Hindlimb muscle (tissue), 1 donor: ENCODE results near the gene LYPD1. TPM values are rescaled to one million over a fixed set of nuclear protein-coding genes. Genes with fewer than 3 reads are reported as not detected.
A peak's percentile ranks its signal among the peaks of the same experiment; 100 is the strongest.

Source experiments
- DNase-seq: peaks from one replicate; pipeline ENCODE4 v3.0.0-alpha.2; 2013
- polyA plus RNA-seq: library from polyadenylated mRNA; unstranded; fragments of 120-200 nt; gene quantifications from one replicate; pipeline ENCODE4 v1.2.1, GENCODE V29; 2013; ENCODE audit not compliant: insufficient read length

Gene LYPD1
- polyA plus RNA-seq, 1 donor = 3.3 TPM

DNA sequence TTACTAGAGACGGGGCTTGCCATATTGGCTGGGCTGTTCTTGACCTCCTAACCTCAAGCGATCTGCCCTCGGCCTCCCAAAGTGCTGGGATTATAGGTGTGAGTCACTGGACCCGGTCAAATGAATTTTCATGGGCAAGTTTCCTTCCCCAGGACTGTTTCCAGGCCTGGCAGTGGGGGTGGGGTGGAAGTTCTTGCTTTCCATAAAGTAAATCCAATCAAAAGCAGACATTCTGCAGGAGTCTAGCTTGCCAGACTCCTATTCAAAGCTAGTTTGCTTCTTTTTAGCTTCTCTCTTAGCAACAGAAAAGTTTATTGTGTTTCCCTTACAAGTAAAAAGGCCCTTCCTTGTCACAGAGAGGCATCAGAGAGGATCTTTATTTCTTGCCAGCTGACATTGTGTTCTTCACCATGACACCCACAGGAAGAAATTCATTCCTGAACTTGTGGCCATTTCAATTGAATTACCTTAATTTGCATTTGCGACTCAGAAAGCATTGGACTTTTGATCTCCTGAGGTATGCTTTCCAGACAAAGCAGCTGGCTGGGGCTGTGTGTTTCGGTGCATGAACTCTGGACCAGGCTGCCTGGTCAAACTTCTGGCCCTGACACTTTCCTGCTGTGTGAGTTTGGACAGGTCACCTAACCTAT is 37.9 kb downstream of the LYPD1 start:
- DNase-seq = peak; percentile 24

DNA sequence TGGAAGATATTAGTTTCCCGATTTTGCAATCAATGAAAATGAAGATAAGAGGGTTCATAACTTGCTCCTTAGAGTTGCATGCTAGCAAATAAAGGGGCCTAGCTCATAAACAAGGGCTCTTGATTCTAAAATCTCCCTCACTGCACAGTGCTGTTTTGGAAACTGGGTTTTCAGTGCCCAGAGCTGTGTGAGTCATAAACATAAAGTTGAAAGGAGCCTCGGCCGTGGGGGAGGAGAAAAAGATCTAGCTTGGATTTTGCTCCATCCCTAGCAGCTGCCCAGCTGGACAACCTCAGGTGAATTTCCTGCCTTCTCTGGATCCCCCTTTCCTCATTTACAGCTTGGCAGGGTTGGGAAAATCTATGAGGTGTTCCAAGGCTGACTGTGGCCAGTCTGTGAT is 42.5 kb downstream of the LYPD1 start:
- DNase-seq = no peak

DNA sequence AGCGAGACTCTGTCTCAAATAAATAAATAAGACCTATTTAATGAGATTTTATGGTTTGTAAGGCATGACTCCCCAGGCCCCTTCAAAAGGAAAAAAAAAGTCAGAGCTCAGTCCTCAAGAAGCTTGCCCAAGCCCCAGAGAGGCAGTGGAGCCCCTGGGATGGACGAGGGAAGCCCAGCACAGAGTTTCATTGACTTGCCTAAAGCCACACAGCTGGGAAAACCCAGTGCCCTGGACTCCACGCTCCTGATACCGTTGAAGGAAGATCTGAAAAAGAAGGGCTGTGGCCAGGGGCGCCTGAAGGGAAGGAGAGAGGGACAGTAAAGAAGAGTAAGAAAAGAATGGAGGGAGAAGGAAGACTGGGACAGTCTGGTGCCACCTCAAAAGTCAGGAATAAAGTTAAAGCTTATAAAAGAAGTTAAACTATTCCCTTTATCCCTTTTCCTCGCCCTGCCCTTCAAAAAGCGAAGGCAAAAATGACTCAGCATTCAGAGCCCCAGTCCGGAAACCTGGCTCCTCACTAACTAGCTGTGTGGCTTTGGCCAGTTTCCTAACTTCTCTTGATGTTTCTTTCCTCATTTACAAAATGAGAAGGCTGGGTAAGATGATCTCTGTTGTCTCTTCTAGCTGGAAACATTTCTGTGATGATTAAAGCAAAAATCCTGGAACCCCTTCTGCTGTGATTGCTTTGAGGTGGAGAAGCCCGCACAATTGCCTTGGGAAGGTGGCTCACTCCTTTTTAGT is 46.7 kb downstream of the LYPD1 start:
- peak; percentile 47 for DNase-seq

DNA sequence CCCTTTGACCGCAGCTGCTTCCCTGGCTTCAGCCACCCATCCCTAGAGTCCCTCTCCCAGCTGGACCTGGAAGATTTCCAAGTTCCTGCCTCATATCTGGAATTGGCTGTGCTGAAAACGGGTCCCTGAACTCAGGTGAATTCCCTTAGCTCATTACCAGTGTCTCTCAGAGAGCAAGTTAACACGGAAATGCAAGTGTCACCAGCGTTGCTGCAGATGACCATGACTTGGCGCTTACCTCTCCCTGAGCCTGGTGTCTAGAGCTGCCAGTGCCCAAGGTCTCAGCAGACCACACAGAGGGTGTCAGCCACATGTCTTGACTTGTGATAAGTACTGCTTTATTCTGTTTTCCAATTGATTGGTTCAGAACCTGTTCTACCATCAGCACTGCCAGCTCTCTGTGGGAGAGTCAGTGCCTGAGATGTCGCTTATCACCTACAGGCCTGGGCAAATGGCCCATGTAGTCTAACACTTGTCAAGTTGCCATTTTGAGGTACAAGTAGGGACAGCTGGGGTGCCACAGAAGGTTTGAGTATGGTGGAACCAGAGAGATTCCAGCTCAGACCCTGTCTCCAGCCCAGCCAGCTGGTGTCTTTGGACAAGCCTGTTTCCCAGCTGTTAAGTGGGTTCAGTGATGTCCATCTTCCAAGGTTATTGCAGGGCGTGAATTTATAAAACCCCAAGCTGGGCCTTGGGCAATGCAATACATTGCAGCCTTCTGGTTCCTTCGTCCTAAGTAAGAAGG is 48.7 kb downstream of the LYPD1 start:
- DNase-seq = no peak

DNA sequence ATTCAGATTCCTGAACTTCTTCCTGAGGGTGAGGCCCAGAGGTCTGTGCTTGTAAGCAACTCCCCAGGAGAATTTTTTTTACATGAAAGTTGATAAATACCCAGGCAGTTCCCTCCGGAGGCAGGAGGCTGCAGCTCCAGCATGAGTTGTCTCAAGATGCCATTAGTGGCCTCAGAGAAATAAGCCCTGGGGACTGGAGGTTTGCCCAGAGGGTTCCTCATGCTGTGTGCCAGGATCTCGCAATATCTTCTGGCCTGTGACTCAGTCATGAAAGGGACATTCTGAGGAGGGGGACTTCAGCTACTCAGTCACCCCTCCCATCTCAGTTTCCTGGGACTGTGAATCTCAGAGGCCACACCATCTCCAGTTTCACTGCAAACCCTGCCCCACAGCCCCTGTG is 49.9 kb downstream of the LYPD1 start:
- DNase-seq = no peak

DNA sequence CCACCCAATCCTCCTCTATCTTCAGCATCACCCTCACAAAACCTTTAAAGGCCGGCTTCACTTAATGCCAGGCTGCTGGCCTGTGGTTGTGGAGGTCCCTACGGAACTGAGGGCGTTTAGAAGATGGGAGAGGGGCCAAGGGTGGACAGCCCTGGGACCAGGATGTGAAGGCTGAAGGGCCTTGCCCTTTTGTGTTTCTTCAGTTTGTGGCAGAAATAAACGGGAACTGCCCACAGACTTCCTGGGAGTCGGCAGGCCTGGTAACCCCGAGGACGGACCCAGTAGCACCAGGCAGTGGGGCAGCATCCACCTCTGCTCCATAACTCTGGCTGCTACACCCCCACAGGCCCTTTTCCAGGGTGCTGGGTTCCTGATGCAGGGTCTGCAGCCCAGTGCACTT is 51.3 kb downstream of the LYPD1 start:
- no peak for DNase-seq

DNA sequence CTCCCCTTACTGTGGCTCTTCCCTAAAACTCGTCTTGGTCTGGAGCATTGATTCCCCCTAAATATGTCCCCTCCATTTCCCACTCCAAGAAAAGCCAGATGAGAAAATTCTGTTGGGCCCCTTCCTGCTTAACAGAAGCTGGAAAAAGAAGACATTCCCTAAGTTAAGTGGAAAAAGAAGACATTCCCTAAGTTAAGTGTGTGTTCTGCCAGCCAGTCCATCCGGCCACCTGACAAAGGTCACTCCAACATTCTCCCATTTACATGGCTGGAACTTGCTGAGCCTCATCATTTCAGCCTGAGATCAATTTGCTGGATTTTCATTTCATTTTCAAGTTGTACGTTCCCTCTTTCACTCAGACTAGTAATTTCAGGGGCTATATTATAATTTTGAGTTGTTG is 52.0 kb downstream of the LYPD1 start:
- no peak for DNase-seq

DNA sequence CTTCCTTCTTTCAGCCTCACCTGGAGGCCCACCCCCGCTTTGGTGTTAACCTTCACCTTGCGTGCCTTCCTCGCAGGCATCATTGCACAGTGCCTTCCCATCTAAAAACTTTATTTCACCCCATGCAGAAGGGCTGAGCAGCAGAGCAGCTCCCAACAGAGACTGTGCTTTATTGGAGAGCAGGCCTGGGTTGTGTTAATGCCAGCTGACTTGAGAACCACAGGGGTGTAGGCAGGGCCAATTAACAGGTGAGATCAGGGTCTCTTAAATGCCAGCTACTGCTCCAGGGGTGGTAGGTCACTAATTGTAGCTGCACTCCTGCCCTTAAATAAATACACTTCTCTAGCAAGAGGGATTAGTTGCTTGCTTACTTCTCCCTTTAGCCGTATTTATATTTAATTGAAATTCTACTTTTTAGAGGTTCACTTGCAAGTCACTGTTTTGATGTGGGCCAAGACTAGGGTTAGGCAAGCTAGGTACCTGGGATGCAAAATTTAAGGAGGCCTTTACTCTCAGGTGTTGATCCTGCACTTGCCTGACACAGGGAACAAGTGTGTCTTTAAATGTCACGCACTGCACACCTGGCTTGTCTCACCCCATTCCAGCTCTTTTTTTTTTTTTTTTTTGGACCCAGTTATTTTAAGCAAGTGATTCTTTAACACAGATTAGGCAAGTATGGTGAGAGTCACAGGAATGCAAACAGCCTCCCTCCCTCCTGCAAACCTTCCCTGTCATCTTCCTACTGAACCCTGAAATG is 54.5 kb downstream of the LYPD1 start:
- DNase-seq = no peak

DNA sequence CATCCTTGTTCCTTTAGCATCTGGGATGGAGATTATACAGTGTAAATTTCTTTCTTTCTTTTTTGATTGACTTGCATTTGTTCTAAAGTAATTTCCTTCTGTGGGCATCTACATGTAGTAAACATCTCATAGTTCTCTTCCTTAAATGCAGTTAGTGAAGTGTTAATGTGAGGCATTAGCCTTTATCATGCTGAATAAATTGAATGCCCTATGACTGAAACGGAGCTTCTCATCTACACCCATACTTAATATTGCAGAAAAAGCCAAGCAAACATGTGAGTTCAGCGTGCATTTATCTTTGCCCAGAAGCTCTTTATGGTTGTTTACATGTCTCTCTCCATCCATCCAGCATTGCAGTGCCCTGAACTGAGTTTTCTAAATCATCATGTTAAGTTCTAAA is 58.3 kb downstream of the LYPD1 start:
- no peak for DNase-seq

DNA sequence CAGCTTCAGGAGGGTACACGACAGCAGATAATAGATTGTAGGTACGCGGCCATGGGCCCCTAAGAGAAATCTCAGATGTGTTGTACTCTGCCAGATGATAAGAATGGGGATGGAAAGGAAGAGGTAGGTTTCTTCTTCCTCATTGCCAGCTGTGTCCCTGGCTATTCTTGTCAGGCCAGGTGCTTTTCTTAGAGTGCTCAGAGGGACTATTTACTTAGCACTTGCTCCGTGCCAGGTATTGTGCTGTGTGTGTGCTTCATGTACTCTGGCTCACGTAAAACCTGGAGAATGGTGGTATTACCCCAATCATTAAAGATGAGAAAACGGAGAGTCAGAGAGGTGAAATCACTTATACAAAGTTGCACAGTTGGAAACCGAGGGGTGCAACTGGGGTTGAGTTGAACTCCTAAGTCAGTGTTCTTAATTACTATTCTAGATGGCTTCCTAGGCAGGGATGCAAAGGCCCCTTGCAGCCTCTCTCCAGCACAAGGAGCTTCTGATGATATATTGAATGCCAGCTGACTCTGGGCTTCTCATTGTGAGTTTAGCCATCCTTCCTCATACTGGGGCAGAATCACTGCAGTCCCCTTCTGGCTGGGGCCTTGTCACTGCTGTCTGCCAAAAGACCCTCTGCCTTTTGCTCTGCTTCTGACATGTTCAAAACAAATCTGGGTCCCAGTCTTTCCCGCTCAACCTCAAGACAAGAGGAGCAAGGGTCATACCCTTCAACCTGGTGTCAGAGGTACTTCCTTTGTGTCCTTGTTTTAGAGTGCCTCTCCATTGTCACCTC is 60.7 kb downstream of the LYPD1 start:
- no peak for DNase-seq

DNA sequence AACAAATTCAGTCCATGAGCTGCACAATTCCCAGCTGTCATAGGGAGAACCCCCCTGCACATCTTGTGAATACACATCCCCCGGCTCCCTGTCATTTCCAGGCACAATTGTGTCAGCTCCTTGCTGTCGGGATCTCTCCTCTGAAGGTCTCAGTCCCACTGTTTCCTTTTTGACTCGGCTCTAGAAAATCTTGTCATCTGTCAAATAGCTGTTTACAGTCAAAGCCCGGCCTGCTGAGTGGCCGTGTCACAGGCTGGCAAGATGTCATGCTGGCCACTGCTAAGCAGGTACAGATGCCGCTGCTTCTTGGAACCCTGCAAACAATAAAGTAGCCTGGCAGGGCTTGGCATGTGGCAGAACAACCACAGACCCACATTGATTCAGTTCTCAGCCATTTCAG is 61.7 kb downstream of the LYPD1 start:
- DNase-seq = no peak

DNA sequence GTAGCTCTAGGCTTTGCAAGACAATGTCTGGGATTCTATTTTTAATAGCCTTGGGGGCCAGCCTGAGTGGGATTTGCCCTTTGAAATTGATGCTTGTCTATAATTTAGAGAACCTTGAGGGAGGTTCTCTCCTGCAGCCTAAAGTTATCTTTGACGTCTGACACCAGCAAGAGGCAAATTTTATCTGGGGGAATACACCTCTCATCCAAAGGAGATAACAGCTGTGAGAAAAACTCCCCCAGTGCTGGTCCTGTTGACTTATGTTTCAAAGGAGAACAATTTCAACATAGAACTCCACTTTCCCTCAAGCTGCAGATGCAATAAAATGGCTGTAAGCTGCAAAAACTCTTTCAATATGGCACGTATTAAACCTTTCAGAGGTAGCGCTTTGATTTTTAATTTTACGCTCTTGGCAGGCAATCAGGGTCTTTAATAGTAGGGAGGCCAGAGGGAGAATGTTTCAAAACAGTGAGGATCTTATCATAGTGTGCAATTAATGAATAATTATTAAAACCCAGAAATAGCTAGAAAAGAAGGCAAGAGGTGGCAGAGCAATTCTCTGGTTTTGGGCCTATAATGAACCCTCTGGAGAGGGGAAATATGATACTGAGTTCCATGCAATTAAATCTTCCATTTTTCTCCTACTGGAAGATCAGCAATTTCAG is 62.4 kb downstream of the LYPD1 start:
- no peak for DNase-seq

DNA sequence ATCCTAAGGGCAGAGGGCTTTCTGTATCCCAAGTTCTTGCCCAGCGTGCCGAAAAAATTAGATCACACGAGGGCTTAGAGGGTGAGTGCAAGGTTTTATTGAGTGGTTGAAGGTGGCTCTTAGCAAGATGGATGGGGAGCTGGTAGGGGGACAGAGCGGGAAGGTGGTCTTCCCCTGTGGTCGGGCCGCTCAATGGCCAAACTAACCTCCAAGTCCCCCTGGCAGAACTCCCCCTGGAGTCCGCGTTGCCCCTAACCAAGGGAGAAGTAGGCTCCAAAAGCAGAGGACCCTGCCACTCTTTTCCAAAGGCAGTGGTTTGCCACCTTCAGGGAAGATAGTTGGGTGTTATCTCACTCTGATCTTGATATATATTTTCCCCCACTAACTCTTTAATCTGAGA is 63.4 kb downstream of the LYPD1 start:
- DNase-seq = no peak

DNA sequence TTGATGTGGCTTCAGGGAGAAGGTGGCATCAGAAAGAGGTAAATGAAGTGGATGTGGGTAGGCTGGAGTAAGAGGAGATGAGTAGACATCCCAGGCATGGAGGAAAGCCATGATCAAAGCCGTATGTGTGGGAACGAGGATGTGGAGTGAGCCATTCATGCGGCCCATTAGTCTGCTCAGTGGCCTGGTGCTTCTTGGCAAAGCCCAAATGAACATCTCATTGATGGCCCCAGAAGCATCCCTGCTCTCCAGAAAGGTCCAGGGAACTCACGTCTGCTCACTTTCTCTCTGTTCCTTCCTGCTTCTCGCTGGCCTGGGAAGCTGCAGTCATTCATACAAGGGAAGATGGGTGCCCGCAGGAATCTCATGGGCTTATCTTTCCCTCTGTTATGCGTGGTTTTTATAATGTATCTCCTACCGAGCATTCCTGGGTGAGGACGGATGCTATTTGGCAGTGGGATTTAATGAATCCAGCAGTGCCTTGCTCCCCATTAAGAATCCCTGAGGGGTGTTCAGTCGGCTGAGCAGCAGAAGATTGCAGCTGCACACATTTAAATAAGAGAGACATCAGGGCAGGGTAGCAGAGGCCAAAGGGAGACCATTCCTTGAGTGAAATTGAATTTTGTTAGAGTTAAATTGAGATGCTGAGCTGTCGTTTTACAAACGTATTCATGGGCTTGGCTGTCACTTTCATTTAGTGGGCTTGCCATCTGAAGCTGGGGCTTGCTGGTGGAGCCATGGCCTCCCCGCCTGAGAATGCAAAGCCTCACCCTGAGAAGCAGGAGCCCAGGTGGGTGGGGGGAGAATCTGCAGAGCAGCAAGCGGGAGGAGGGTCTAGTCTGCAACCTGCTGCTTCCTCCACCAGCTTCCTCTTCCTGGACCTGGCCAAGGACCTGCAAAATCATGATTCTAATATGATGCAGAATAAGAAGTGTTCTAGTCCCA is 64.5 kb downstream of the LYPD1 start:
- DNase-seq = no peak

DNA sequence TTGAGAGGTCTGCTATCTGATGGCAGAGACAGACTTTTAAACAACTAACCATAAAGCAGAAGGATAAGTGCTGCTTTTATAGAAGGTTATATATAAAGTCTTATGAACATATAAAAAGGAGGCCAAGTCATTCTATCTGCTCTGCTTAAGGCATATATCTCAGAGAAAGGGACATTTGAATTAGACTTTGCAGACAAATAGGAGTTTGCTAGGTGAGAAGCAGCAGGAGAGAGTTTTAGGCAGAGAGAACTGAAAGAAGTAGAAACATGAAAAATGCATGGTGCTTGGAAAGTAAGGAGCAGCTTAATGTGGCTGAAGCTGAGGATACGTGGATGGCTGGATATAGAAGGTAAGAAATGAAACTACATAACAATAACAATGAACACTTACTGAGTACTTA is 65.4 kb downstream of the LYPD1 start:
- DNase-seq = no peak

DNA sequence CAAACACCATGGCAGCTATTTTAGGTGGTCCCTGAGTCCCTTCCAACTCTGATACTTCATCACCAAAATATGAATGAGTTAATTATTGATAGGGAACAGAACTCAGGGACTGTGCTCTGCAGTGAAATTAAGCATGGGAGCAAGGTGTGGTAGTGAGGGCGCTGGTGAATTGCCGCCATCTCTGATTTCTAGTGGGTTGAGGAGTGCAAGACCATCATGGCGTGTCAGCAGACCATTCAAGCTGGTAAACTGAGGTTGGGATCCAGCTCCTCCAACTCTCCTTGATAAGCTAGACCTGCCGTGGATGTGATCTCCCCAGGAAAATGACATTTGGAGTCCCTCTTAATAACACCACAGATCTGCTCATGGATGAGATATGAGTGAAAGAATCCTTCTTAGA is 70.4 kb downstream of the LYPD1 start:
- DNase-seq = no peak

DNA sequence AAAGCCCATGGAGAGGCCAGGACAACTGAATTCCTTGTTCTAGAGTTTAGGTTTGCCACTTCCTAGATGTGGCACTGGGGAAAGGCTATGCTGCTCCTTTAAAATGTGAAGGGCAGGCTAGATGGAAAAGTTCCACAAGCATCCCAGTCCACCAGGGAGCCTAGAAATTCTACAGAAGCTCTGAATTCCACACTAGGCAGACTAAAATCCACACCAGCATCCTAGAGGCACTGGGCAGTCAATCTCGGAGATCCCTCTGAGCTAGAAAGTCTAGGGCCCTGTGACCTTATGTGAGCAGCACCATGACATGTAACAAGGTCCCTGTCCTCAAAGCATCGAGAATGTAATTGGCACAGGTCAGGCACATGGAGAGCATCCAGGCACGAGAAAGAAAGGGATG is 71.5 kb downstream of the LYPD1 start:
- DNase-seq = no peak

DNA sequence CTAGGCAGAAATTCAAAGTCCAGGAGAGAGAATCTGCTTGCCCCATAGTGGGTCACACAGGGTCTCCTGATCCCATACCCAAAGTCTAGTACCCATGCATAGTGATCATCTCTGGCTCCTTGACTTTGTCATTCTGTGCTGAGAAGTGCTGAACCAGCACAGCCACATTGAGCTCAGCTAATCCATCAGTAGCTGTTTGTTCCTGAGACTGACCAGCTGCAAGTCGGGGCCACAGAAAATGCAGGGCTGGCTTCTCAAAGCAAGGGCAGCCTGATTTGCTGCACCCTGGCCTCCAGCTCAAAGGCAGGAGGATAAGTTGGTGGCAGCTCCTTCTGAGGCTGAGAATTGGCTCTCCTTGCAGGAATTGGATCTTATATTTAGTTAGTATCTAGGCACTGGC is 72.2 kb downstream of the LYPD1 start:
- no peak for DNase-seq

DNA sequence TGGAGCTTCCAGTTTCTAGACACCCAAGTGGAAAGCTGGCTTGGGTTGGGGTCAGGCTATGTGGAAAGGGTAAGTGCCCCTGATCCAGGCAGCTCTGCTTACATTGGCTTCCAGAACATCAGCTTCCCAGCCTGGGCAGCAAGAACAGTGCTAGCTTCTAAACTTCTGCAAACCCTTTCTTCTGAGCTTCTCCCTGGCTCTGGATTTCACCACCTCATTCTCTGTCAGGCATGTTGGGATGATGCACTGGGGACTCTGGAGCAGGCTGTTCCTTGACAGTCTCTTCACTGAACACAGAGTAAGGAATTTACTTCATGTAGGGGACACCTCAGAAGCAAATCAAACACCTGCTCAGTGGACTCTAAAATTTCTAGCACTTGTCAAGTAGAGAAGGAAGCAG is 72.8 kb downstream of the LYPD1 start:
- DNase-seq = no peak

DNA sequence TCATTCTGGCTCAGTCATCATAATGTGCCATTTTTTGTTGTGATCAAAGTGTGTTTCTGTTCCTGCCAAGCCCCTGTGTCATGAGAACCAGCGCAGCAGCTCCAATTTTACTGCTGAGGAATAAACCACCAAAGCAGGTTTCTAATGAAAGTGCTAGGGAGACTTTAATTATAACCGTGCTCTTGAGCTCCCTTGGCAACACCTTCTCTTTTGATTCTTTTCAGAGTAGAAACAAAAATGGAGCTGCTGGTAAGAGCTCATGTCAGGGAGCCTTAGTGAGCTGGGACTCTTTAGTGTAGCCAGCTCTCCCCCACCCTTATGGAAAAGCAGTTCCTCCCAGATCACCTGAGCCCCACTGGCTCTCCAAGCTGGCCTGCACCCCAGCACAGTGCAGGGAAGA is 74.3 kb downstream of the LYPD1 start:
- DNase-seq = no peak

DNA sequence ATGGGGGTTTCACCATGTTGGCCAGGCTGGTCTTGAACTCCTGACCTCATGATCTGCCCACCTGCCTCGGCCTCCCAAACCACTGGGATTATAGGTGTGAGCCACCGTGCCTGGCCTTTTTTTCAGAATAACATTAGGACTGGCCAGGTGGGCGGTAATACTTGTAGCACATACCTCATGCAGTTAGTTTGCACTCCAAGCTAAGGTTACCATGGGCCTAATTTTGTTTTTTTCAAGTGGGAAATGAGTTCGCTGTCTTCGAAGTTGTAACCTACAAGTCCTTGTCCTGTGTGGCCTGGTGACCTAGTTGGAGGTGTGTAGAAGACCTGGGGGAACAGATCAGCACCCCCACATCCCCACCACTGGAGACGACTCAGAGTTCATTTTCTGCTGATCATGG is 74.8 kb downstream of the LYPD1 start:
- no peak for DNase-seq
